MCF 10A (cell line): ENCODE data around the gene ANKRD39. TPM values are rescaled to one million over a fixed set of nuclear protein-coding genes. Genes with fewer than 3 reads are reported as not detected.
"Not testable (repeated sequence)": the region's sequence is repeated elsewhere in the genome, so short reads cannot be mapped to it uniquely, and the experiment has no call there.

Experiments used
- BruUV-seq: library from RNA; stranded (reverse); fragments of 400-500 nt; replicated peaks from 2 replicates; lab custom pipeline; 2021; lab: Mats Ljungman, UMichigan
- CTCF ChIA-PET: fragments of 300-600 bp; sonication (Branson Sonifier 250); formaldehyde crosslinking; extraction: SDS; loops from one replicate; lab custom pipeline; 2021; ENCODE audit warnings: antibody characterized with exemption, inconsistent platforms; lab: Yijun Ruan, JAX
- POLR2A ChIA-PET: fragments of 300-600, 350-650 bp; sonication (Branson Sonifier 250); formaldehyde crosslinking; extraction: SDS; loops from one replicate; lab custom pipeline; 2020; ENCODE audit warnings: antibody characterized with exemption, inconsistent platforms; lab: Yijun Ruan, JAX
- DNase-seq: peaks from one replicate; pipeline ENCODE4 v3.0.0-alpha.2; 2018; ENCODE audit not compliant: unreplicated experiment
- H3K27ac Mint-ChIP-seq: one replicate; pipeline ENCODE4 v1.8.0; 2022; ENCODE audit warnings: mild to moderate bottlenecking, low read depth, mixed read lengths; ENCODE audit not compliant: unreplicated experiment
- H3K27me3 Mint-ChIP-seq: one replicate; pipeline ENCODE4 v1.8.0; 2022; ENCODE audit warnings: mixed read lengths; ENCODE audit not compliant: insufficient read depth, unreplicated experiment
- H3K36me3 Mint-ChIP-seq: one replicate; pipeline ENCODE4 v1.8.0; 2022; ENCODE audit warnings: mild to moderate bottlenecking, moderate library complexity, mixed read lengths; ENCODE audit not compliant: insufficient read depth, unreplicated experiment
- H3K4me1 Mint-ChIP-seq: one replicate; pipeline ENCODE4 v1.8.0; 2022; ENCODE audit warnings: mixed read lengths; ENCODE audit not compliant: insufficient read depth, unreplicated experiment
- H3K4me3 Mint-ChIP-seq: one replicate; pipeline ENCODE4 v1.8.0; 2022; ENCODE audit warnings: mild to moderate bottlenecking, moderate library complexity, mixed read lengths; ENCODE audit not compliant: unreplicated experiment
- H3K9me3 Mint-ChIP-seq: one replicate; pipeline ENCODE4 v1.8.0; 2022; ENCODE audit warnings: mixed read lengths; ENCODE audit not compliant: unreplicated experiment
- intact Hi-C: fragments of 100-400 bp; cut with micrococcal nuclease; formaldehyde crosslinking; loops from 2 replicates; pipeline ENCODE4 v1.14.1; 2022
- total RNA-seq: library from RNA; stranded (reverse); gene quantifications from 2 replicates; pipeline ENCODE4 v1.2.3, GENCODE V29; 2022
- TF ChIP-seq, protein P1 (sequence below): fragments of 200-600 bp; IDR thresholded peaks from one replicate; pipeline ENCODE4 v1.8.0; 2022; ENCODE audit warnings: antibody characterized with exemption, mild to moderate bottlenecking; ENCODE audit not compliant: unreplicated experiment

ANKRD39 gene
- total RNA-seq, 1 experiment from 2014 or later: 14.0 TPM

DNA sequence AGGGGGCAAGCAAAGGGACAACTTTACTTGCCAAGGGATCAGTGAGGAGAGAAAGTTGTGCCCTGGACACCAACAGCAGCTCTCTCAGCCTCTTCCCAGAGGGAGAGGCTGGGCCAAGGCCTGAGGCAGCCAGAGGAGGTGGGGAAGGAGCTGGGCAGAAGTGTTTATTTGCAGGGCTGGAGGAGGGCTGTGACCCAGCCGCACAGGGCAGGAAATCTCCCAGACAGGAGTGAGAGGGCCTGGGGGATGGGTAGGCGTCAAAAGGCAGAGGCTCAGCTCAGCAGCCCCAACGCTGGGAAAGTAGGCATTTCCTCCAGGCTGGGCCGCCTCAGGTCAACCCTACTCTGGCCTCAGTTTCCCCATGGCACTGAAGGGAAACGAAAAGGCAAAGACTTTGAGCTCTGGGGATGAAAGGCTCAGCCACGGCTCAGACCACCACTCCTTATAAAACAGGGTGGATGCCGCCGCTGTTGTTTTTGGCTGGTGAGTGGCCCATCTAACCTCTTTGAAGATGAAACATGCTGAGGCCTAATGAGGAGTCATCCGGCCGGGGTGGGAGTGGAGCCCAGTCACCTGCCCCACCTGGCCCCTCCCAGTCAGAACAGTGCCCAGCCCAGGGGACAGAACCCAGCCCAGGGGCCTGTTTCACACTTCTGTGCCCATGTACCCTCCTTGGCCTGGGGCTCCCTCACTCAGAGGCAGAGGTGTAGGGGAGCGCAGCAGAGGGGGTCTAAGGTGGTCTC, 33.9 kb upstream of the ANKRD39 start:
- Mint-ChIP-seq H3K9me3 (no peaks in the 10 kb centered on the region), H3K4me3 (no peak overlapping the region), H3K4me1 (peaks cover 29% of the 10 kb centered on the region), H3K27me3 (no peaks in the 10 kb centered on the region), H3K36me3 (no peaks in the 10 kb centered on the region), H3K27ac (no peak overlapping the region)
- no peak for DNase-seq
- no TSS peak for BruUV-seq
- ChIA-PET POLR2A (interaction anchor here (1.0 to 1.2 kb wide), 2 partner anchors 9 to 22 kb away, joined by 4 read pairs; partner anchors contain the start of gene SEMA4C), CTCF (interaction anchor here (0.6 to 2.1 kb wide), 5 partner anchors 34 to 276 kb away, joined by 3 to 6 read pairs (median 5); partner anchors contain the start of gene ANKRD39)
- TF ChIP-seq, protein P1, sequence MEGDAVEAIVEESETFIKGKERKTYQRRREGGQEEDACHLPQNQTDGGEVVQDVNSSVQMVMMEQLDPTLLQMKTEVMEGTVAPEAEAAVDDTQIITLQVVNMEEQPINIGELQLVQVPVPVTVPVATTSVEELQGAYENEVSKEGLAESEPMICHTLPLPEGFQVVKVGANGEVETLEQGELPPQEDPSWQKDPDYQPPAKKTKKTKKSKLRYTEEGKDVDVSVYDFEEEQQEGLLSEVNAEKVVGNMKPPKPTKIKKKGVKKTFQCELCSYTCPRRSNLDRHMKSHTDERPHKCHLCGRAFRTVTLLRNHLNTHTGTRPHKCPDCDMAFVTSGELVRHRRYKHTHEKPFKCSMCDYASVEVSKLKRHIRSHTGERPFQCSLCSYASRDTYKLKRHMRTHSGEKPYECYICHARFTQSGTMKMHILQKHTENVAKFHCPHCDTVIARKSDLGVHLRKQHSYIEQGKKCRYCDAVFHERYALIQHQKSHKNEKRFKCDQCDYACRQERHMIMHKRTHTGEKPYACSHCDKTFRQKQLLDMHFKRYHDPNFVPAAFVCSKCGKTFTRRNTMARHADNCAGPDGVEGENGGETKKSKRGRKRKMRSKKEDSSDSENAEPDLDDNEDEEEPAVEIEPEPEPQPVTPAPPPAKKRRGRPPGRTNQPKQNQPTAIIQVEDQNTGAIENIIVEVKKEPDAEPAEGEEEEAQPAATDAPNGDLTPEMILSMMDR: no peak
- intact Hi-C loops: no loop called here

DNA sequence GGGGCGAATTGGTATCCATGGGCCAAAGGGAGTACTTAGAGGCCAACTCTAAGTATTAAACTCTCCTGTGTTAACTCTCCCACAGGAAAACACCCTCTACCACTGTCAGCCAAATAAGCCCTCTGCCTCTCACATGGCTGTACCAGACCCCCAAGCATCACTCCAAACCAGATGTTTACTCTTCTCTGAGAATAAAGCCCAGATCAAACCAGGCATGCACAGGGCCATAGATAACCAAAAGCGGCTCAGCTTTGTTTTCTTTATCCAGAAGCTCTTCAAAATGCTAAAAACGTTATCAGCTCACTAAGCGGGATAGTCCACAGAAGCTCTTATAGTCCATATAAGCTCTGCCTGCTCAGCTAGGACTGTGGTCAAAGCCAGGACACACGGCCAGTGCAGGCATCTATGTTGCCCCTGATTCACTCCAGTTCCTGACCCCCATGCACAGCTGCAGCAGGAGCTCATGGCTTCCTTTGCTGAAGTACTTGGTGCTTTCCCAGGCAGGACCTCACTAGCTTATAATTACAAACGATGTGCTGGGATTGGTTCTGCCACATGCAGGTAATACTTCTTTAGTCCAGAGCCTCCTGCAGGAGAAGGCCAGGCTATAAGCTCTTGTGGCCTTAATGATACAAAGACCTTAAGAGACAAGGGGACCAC, 33.0 kb upstream of the ANKRD39 start:
- intact Hi-C loops: no loop called here
- H3K36me3 Mint-ChIP-seq: no peaks in the 10 kb centered on the region
- H3K4me3 Mint-ChIP-seq: no peak overlapping the region
- no peaks in the 10 kb centered on the region for H3K27me3 Mint-ChIP-seq
- CTCF ChIA-PET: interaction anchor here (0.6 to 2.1 kb wide), 4 partner anchors 40 to 275 kb away, joined by 3 to 6 read pairs (median 4); no protein-coding TSS in a partner anchor
- no peak for DNase-seq
- H3K9me3 Mint-ChIP-seq: no peaks in the 10 kb centered on the region
- POLR2A ChIA-PET: interaction anchor here (1.0 to 1.2 kb wide), 4 partner anchors 8 to 21 kb away, joined by 3 to 4 read pairs (median 4); partner anchors contain the start of gene SEMA4C
- no peak overlapping the region for H3K27ac Mint-ChIP-seq
- H3K4me1 Mint-ChIP-seq: peaks cover 32% of the 10 kb centered on the region
- no TSS peak for BruUV-seq
- TF ChIP-seq, protein P1: no peak

DNA sequence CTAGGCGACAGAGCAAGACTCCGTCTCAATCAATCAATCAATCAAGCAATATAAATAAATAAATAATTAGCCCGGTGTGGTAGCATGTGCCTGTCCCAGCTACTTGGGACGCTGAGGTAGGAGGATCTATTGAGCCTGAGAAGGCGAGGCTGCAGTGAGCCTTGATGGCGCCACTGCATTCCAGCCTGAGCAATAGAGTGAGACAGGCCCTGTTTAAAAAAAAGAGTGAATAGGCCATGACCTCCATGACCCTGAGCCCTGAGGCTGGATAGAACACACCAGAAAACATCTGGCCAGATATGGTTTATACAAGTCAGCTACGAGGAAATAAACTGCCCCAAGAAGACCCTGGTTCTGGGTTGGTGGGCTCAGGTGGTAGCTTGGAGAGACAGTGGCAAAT, 32.4 kb upstream of the ANKRD39 start:
- CTCF ChIA-PET: interaction anchor here (0.6 to 1.7 kb wide), 2 partner anchors 60 to 64 kb away, joined by 4 to 6 read pairs; no protein-coding TSS in a partner anchor
- POLR2A ChIA-PET: interaction anchor here (0.7 to 1.0 kb wide), 3 partner anchors 9 to 15 kb away, joined by 3 to 4 read pairs (median 3); no protein-coding TSS in a partner anchor
- no peak for DNase-seq
- H3K9me3 Mint-ChIP-seq: no peaks in the 10 kb centered on the region
- intact Hi-C loops: no loop called here
- H3K27me3 Mint-ChIP-seq: no peaks in the 10 kb centered on the region
- H3K36me3 Mint-ChIP-seq: no peaks in the 10 kb centered on the region
- TF ChIP-seq, protein P1: no peak
- no peak overlapping the region for H3K4me3 Mint-ChIP-seq
- BruUV-seq: no TSS peak
- peaks cover 29% of the 10 kb centered on the region for H3K4me1 Mint-ChIP-seq
- no peak overlapping the region for H3K27ac Mint-ChIP-seq

DNA sequence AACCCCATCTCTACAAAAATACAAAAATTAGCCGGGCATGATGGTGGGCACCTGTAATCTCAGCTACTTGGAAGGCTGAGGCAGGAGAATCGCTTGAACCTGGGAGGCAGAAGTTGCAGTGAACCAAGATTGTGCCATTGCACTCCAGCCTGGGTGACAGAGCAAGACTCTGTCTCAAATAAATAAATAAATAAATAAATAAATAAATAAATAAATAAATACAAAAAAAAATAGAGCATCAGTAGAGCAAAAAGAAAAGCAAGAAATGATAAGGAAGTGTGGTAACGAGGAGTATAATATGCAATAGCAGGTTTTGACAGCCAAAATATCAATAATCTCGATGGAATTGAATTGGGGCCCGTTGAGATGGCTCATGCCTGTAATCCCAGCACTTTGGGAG, 31.7 kb upstream of the ANKRD39 start:
- peaks cover 26% of the 10 kb centered on the region for H3K4me1 Mint-ChIP-seq
- H3K4me3 Mint-ChIP-seq, H3K27me3 Mint-ChIP-seq, H3K36me3 Mint-ChIP-seq, DNase-seq, intact Hi-C loops, H3K27ac Mint-ChIP-seq, H3K9me3 Mint-ChIP-seq, BruUV-seq: not testable (repeated sequence)
- POLR2A ChIA-PET: interaction anchor here (0.7 kb wide), 1 partner anchor 13 kb away, joined by 3 read pairs; no protein-coding TSS in a partner anchor
- CTCF ChIA-PET: interaction anchor here (0.6 kb wide), 1 partner anchor 64 kb away, joined by 4 read pairs; no protein-coding TSS in a partner anchor
